Left lung (tissue), 10 donors: ENCODE results near the gene CRKL. TPM values are rescaled to one million over a fixed set of nuclear protein-coding genes. Genes with fewer than 3 reads are reported as not detected.
A peak's percentile ranks its signal among the peaks of the same experiment; 100 is the strongest.

Experiments
- ATAC-seq: fragments of 200-7000 bp; cut with Tn5 transposase; one replicate; pipeline ENCODE4 v1.9.1; 2020; ENCODE audit warnings: moderate library complexity
- DNase-seq, 4 donors: peaks; one replicate each; pipeline ENCODE4 v3.0.0-alpha.2; 2013 to 2020
- H3K27ac ChIP-seq, 2 donors: fragments of 200-600 bp; sonication (generic) in 1 of 2; one replicate each; pipeline versions ENCODE4 v1.5.0 to v1.8.0; 2020 to 2021
- H3K27me3 ChIP-seq, 2 donors: fragments of 200-600 bp; sonication (generic) in 1 of 2; one replicate each; pipeline versions ENCODE4 v1.5.0 to v1.8.0; 2020 to 2021
- H3K36me3 ChIP-seq, 2 donors: fragments of 200-600 bp; sonication (generic) in 1 of 2; one replicate each; pipeline versions ENCODE4 v1.5.0 to v1.8.0; 2020 to 2021
- H3K4me1 ChIP-seq, 2 donors: fragments of 200-600 bp; one replicate each; pipeline ENCODE4 v1.8.0; 2021
- H3K4me3 ChIP-seq, 2 donors: fragments of 200-600 bp; sonication (generic) in 1 of 2; one replicate each; pipeline versions ENCODE4 v1.5.0 to v1.8.0; 2020 to 2021; ENCODE audit warnings: mild to moderate bottlenecking in 1 of 2
- H3K9me3 ChIP-seq, 2 donors: fragments of 200-600 bp; sonication (generic) in 1 of 2; one replicate each; pipeline versions ENCODE4 v1.5.0 to v1.8.0; 2020 to 2021
- intact Hi-C, 2 donors: fragments of 100-400 bp; cut with DNase I; formaldehyde crosslinking; loops; one replicate each; pipeline versions ENCODE4 v1.11.2 to v1.14.2; 2022
- polyA plus RNA-seq, 6 donors: library from polyadenylated mRNA; unstranded; fragments of 120-200 nt; gene quantifications; one replicate each; pipeline ENCODE4 v1.2.1, GENCODE V29; 2013; ENCODE audit not compliant: insufficient read length in 6 of 6
- total RNA-seq, 2 donors: library from RNA; stranded (reverse); fragmentation: NEBNext Ultra II Directional; extraction: Animal tissue kit (Norgen Biotek cat#: 25700); gene quantifications; one replicate each; pipeline ENCODE4 v1.2.1, GENCODE V29; 2021
- TF ChIP-seq, protein P1 (sequence below), 2 donors: fragments of 200-600 bp; sonication (generic) in 1 of 2; IDR thresholded peaks; one replicate each; pipeline versions ENCODE4 v1.5.0 to v1.8.0; 2021; ENCODE audit warnings: antibody characterized with exemption in 2 of 2
- donor health status: DM: no; HTN: yes; CAD: no.
- donor health status: DM: no; HTN: no; CAD: no.

CRKL gene
- total and polyA plus RNA-seq, 8 donors: 56.7 to 67.4 (median 64.8) TPM

DNA sequence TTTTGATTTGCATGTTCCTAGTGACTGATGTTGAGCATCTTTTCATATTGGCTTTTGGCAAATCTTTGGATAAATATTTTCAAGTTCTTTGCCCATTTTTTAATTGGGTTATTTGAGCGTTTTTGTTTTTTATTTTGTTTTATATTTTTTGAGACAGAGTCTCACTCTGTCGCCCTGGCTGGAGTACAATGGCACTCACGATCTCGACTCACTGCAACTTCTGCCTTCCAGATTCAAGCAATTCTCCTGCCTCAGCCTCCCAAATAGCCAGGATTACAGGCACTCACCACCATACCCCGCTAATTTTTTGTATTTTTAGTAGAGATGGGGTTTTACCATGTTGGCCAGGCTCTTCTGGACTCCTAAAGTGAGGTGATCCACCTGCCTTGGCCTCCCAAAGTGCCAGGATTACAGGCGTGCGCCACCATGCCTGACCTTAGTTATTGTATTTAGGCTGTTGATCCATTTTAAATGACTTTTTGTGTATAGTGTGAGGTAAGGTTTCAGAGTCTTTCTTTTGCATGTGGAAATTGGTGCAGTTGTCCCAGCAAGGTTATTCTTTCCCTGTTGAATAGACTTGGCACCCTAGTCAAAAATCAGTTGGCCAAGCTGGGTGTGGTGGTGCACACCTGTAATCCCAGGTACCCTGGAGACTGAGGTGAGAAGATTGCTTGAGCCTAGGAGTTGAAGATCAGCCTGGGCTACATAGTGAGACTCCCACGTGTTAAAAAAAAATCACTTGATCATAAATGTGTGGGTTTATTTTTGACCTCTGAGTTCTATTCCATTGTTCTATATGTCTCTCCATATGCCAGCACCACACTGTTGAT lies 26.1 kb downstream of the CRKL start:
- intact Hi-C loops: no loop called here
- Histone ChIP-seq H3K36me3 (no peaks in the 10 kb centered on the region), H3K4me1 (peaks cover 17 to 52% of the 10 kb centered on the region in 2 donors), H3K27me3 (no peaks in the 10 kb centered on the region), H3K9me3 (no peaks in the 10 kb centered on the region), H3K27ac (no peak overlapping the region), H3K4me3 (no peak overlapping the region)
- ATAC-seq (no peak), DNase-seq (no peak)
- TF ChIP-seq, protein P1, sequence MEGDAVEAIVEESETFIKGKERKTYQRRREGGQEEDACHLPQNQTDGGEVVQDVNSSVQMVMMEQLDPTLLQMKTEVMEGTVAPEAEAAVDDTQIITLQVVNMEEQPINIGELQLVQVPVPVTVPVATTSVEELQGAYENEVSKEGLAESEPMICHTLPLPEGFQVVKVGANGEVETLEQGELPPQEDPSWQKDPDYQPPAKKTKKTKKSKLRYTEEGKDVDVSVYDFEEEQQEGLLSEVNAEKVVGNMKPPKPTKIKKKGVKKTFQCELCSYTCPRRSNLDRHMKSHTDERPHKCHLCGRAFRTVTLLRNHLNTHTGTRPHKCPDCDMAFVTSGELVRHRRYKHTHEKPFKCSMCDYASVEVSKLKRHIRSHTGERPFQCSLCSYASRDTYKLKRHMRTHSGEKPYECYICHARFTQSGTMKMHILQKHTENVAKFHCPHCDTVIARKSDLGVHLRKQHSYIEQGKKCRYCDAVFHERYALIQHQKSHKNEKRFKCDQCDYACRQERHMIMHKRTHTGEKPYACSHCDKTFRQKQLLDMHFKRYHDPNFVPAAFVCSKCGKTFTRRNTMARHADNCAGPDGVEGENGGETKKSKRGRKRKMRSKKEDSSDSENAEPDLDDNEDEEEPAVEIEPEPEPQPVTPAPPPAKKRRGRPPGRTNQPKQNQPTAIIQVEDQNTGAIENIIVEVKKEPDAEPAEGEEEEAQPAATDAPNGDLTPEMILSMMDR (IDR thresholded peaks at IDR 0.05): no peak

DNA sequence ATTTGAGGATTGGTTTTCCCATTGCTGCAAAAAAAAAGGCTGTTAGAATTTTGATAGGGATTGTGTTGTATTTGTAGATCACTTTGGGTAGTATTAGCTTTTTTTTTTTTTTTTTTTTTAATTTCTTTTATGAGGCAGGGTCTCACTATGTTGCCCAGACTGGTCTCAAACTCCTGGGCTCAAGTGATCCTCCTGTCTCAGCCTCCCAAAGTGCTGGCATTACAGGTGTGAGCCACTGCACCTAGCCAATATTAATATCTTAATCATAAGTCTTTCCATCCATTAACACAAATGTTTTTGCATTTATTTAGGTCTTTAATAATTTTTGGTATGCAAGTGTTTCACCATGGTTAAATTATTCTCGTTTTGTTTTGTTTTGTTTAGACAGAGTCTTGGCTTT lies 26.8 kb downstream of the CRKL start:
- intact Hi-C loops: no loop called here
- DNase-seq (no peak), ATAC-seq (no peak)
- H3K9me3 ChIP-seq: no peaks in the 10 kb centered on the region
- no peak overlapping the region for H3K27ac ChIP-seq
- peaks cover 17 to 46% of the 10 kb centered on the region in 2 donors for H3K4me1 ChIP-seq
- no peak overlapping the region for H3K4me3 ChIP-seq
- TF ChIP-seq, protein P1 (IDR thresholded peaks at IDR 0.05): no peak
- H3K27me3 ChIP-seq: no peaks in the 10 kb centered on the region
- peaks cover 0 to 2% of the 10 kb centered on the region in 2 donors for H3K36me3 ChIP-seq

DNA sequence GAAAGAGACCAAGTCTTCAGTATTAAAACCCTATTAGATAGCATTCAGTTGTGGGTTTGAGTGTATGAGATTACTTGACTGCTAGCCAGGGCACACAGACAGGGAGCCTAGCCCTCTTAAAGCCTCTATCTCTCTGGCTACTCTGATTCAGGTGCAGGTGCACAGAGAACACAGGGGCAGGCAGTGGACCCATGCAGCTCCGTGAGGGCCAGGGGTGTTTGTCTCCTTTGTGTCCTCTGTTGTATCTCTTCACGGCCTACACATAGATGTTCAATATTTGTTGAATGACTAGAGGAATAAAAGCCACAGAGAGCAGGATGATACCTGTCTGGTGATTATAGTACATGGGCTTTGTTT lies 28.3 kb downstream of the CRKL start:
- peak; percentile 10 for ATAC-seq
- Histone ChIP-seq H3K4me3 (no peak overlapping the region), H3K27me3 (no peaks in the 10 kb centered on the region), H3K27ac (peak overlapping the region in 1 of 2 donors; percentile 33), H3K4me1 (peaks cover 14 to 35% of the 10 kb centered on the region in 2 donors), H3K36me3 (peaks cover 0 to 17% of the 10 kb centered on the region in 2 donors), H3K9me3 (no peaks in the 10 kb centered on the region)
- TF ChIP-seq, protein P1 (IDR thresholded peaks at IDR 0.05): no peak
- intact Hi-C loops: no loop called here
- no peak for DNase-seq

DNA sequence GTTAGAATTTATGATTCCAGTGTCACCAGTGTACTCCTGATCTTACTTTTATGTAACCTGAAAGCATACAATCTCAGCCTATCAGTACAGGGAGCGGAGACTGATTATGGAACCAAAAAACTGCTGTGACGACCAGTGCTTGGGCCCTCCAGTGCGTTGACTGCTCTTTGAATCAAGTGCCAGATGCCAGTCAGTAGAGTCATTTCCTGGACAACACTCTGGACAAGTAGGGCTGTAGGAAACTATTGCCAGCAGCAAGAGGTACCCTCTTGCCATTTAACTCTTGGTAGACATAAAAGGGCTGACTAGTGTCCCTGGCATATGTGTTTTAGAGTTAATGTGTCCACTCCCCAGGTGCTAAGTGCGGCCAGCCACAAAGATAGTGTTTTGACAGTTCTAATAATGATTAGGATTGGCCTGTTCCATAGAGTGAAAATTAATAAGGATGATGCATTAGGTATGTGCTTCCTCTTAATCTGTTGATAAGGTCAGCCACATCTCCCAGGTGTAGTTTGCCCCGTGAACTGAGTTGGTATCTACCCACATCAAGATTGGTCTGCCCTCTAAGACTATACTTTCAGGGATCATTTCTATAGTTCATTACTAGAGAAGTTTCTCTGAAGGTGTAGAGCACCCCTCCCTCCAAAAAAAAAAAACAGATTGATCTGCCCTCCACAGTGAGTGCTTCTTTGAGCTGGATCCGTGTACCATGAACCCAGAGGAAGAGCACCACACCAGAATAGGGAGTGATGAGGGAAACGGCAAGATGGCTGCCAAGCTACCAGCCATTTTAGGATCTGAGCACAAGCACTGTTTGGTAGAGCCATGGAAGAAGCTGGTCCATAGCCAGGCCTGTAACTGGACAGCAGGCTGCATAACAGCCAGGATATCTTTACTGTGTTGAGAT lies 29.1 kb downstream of the CRKL start:
- peak overlapping the region; percentile 33 to 39 for H3K27ac ChIP-seq
- peaks cover 0 to 25% of the 10 kb centered on the region in 2 donors for H3K36me3 ChIP-seq
- H3K27me3 ChIP-seq: no peaks in the 10 kb centered on the region
- intact Hi-C loops: no loop called here
- TF ChIP-seq, protein P1 (IDR thresholded peaks at IDR 0.05): no peak
- H3K4me1 ChIP-seq: peaks cover 14 to 28% of the 10 kb centered on the region in 2 donors
- no peaks in the 10 kb centered on the region for H3K9me3 ChIP-seq
- no peak overlapping the region for H3K4me3 ChIP-seq
- peak; percentile 88 for ATAC-seq
- peak in 1 of 4 donors; percentile 49 for DNase-seq

DNA sequence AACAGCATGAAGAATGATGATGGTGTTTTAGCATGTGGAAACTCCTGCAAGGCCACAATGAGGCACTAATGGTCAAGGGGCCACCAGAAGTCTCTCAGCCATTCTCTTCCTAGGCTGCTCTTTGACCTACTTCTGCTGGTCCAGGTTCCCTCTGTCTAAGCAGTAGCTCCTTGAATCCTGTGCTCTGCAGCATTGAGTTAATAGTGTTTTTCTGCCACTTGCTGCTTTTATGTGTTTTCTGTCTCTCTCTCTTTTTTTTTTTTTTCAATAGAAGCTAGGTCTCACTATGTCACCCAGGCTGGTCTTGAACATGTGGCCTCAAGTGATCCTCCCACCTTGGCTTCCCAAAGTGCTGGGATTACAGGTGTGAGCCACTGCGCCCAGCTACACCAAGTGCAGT lies 29.8 kb downstream of the CRKL start:
- no peak for ATAC-seq
- H3K36me3 ChIP-seq: peaks cover 0 to 31% of the 10 kb centered on the region in 2 donors
- no peak for DNase-seq
- TF ChIP-seq, protein P1 (IDR thresholded peaks at IDR 0.05): no peak
- no peaks in the 10 kb centered on the region for H3K27me3 ChIP-seq
- intact Hi-C loops: no loop called here
- H3K4me3 ChIP-seq: no peak overlapping the region
- peak overlapping the region; percentile 33 to 39 for H3K27ac ChIP-seq
- no peaks in the 10 kb centered on the region for H3K9me3 ChIP-seq
- H3K4me1 ChIP-seq: peaks cover 14 to 28% of the 10 kb centered on the region in 2 donors
